ENCODE data around the gene ETFDH.

- TF ChIP-seq CTCF (IDR thresholded peaks at IDR 0.05): no peak
- no peak for TF ChIP-seq ZFX (IDR thresholded peaks at IDR 0.05; ENCODE audit: borderline replicate concordance)
Measured at GRCh38 chr4:158715802-158716201, 43.7 kb downstream of the ETFDH start.
